OCI-LY7 (cell line): ENCODE data around the gene ZFYVE9. TPM values are rescaled to one million over a fixed set of nuclear protein-coding genes. Genes with fewer than 3 reads are reported as not detected.

Experiments used
- BruUV-seq: library from RNA; stranded (reverse); fragments of 400-500 nt; replicated peaks from 2 replicates; lab custom pipeline; 2021; lab: Mats Ljungman, UMichigan
- CTCF ChIA-PET: fragments of 300-600 bp; sonication (Branson Sonifier 250); formaldehyde crosslinking; loops from one replicate; lab custom pipeline; 2022; ENCODE audit warnings: antibody characterized with exemption; ENCODE audit not compliant: unreplicated experiment; lab: Charles Lee
- POLR2A ChIA-PET: fragments of 300-600 bp; sonication (Branson Sonifier 250); formaldehyde crosslinking; loops from one replicate; lab custom pipeline; 2022; ENCODE audit warnings: antibody characterized with exemption; lab: Charles Lee
- DNase-seq: peaks from one replicate; pipeline ENCODE4 v3.0.0-alpha.2; 2015; ENCODE audit warnings: low spot score
- H2AFZ ChIP-seq: fragments of 200-600 bp; sonication (generic), shearing (Covaris generic); 2 replicates; pipeline ENCODE4 v1.6.1; 2014; ENCODE audit warnings: mild to moderate bottlenecking, antibody characterized with exemption, low read length, moderate library complexity
- H3K27ac ChIP-seq: fragments of 200-600 bp; sonication (generic); 2 replicates; pipeline ENCODE4 v1.5.1; 2014; ENCODE audit warnings: mixed run types, low read depth, mild to moderate bottlenecking, moderate library complexity, low read length, inconsistent platforms; ENCODE audit not compliant: poor library complexity, severe bottlenecking
- H3K36me3 ChIP-seq: fragments of 200-600 bp; sonication (generic); 2 replicates; pipeline ENCODE4 v1.6.1; 2014; ENCODE audit warnings: mild to moderate bottlenecking, antibody characterized with exemption, low read length, moderate library complexity, mixed read lengths; ENCODE audit not compliant: insufficient read depth
- H3K4me1 ChIP-seq: fragments of 200-600 bp; sonication (generic); 2 replicates; pipeline ENCODE4 v1.5.1; 2014; ENCODE audit warnings: mild to moderate bottlenecking, low read length; ENCODE audit not compliant: insufficient read depth, poor library complexity, severe bottlenecking
- H3K4me2 ChIP-seq: fragments of 200-600 bp; sonication (generic); 2 replicates; pipeline ENCODE4 v1.6.1; 2014; ENCODE audit warnings: mild to moderate bottlenecking, low read length
- H3K4me3 ChIP-seq: fragments of 200-600 bp; sonication (generic); 2 replicates; pipeline ENCODE4 v1.5.1; 2014; ENCODE audit warnings: mild to moderate bottlenecking, low read depth, low read length; ENCODE audit not compliant: poor library complexity, severe bottlenecking
- H3K79me2 ChIP-seq: fragments of 200-600 bp; sonication (generic); 2 replicates; pipeline ENCODE4 v1.6.1; 2016; ENCODE audit warnings: low read depth, mild to moderate bottlenecking, low read length, moderate library complexity, mixed read lengths; ENCODE audit not compliant: insufficient read depth
- H3K9me2 ChIP-seq: fragments of 200-600 bp; sonication (generic); 2 replicates; pipeline ENCODE4 v1.6.1; 2016; ENCODE audit warnings: mild to moderate bottlenecking, low read length, mixed read lengths; ENCODE audit not compliant: insufficient read depth
- H3K9me3 ChIP-seq: fragments of 200-600 bp; sonication (generic); 2 replicates; pipeline ENCODE4 v1.6.1; 2014; ENCODE audit warnings: mild to moderate bottlenecking, mixed run types, low read length, mixed read lengths
- H4K20me1 ChIP-seq: fragments of 200-600 bp; sonication (generic); 2 replicates; pipeline ENCODE4 v1.6.1; 2014; ENCODE audit warnings: mild to moderate bottlenecking, antibody characterized with exemption, low read length, moderate library complexity, mixed read lengths; ENCODE audit not compliant: insufficient read depth
- CTCF ChIP-seq: fragments of 200-600 bp; sonication (generic); conservative IDR thresholded peaks from 2 replicates; pipeline ENCODE4 v1.5.1; 2014; ENCODE audit warnings: mild to moderate bottlenecking, antibody characterized with exemption, low read length, moderate library complexity, mixed read lengths
- EZH2phosphoT487 ChIP-seq: fragments of 200-600 bp; sonication (generic); IDR thresholded peaks from 2 replicates; pipeline ENCODE4 v1.6.1; 2018; ENCODE audit warnings: low read depth, borderline replicate concordance, mild to moderate bottlenecking, mixed run types, antibody characterized with exemption, low read length, moderate library complexity, mixed read lengths
- intact Hi-C: fragments of 100-400 bp; cut with micrococcal nuclease; formaldehyde crosslinking; loops from one replicate; pipeline ENCODE4 v1.10.0; 2022; ENCODE audit not compliant: unreplicated experiment
- total RNA-seq, 2 experiments: library from RNA; depleted of rRNA in 1 of 2; stranded (reverse); fragments of >200 nt in 1 of 2; shearing (Covaris generic) in 1 of 2; gene quantifications; 2 replicates each; pipeline ENCODE4 v1.2.3, GENCODE V29; 2014 to 2022

The ZFYVE9 gene
- total RNA-seq, 2 experiments from 2014 or later: 3.7 to 5.6 TPM

GRCh38 chr1:52122384-52122783 is 19.5 kb upstream of the ZFYVE9 start:
- no peaks in the 10 kb centered on the region for H3K79me2 ChIP-seq
- DNase-seq: no peak
- H3K4me1 ChIP-seq: no peaks in the 10 kb centered on the region
- ChIA-PET POLR2A (interaction anchor here (1.0 kb wide), 1 partner anchor 11 kb away, joined by 5 read pairs; no protein-coding TSS in a partner anchor), CTCF (no interaction called here)
- H4K20me1 ChIP-seq: no peaks in the 10 kb centered on the region
- intact Hi-C loops: no loop called here
- no peaks in the 10 kb centered on the region for H3K9me3 ChIP-seq
- no peaks in the 10 kb centered on the region for H3K36me3 ChIP-seq
- H2AFZ ChIP-seq: no peak overlapping the region
- H3K4me3 ChIP-seq: no peak overlapping the region
- no peaks in the 10 kb centered on the region for H3K9me2 ChIP-seq
- no peak overlapping the region for H3K27ac ChIP-seq
- TF ChIP-seq EZH2phosphoT487 (no peak), CTCF (no peak)
- no TSS peak for BruUV-seq
- no peak overlapping the region for H3K4me2 ChIP-seq

DNA sequence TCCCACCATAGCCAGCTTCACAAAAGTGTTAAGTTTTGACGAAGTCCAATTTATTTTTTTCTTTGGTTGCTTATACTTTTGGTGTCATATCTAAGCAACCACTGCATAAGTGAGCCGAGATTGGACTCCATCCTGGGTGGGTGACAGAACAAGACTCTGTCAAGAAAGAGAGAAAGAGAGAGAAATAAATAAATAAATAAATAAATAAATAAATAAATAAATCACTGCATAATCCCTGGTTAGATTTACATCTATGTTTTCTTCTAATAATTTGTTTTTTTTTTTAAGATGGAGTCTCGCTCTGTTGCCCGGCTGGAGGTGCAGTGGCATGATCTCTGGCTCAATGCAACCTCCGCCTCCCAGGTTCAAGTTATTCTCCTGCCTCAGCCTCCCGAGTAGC is 18.3 kb upstream of the ZFYVE9 start:
- POLR2A ChIA-PET: interaction anchor here (0.6 kb wide), 1 partner anchor 430 kb away, joined by 3 read pairs; no protein-coding TSS in a partner anchor
- DNase-seq: no peak
- Histone ChIP-seq H3K27ac (no peak overlapping the region), H3K9me3 (no peaks in the 10 kb centered on the region), H4K20me1 (no peaks in the 10 kb centered on the region), H3K4me3 (no peak overlapping the region), H2AFZ (no peak overlapping the region), H3K4me2 (no peak overlapping the region), H3K9me2 (no peaks in the 10 kb centered on the region), H3K36me3 (no peaks in the 10 kb centered on the region), H3K4me1 (no peaks in the 10 kb centered on the region), H3K79me2 (no peaks in the 10 kb centered on the region)
- BruUV-seq: no TSS peak
- CTCF ChIA-PET: no interaction called here
- intact Hi-C loops: no loop called here
- no peak for TF ChIP-seq CTCF
- no peak for TF ChIP-seq EZH2phosphoT487

DNA sequence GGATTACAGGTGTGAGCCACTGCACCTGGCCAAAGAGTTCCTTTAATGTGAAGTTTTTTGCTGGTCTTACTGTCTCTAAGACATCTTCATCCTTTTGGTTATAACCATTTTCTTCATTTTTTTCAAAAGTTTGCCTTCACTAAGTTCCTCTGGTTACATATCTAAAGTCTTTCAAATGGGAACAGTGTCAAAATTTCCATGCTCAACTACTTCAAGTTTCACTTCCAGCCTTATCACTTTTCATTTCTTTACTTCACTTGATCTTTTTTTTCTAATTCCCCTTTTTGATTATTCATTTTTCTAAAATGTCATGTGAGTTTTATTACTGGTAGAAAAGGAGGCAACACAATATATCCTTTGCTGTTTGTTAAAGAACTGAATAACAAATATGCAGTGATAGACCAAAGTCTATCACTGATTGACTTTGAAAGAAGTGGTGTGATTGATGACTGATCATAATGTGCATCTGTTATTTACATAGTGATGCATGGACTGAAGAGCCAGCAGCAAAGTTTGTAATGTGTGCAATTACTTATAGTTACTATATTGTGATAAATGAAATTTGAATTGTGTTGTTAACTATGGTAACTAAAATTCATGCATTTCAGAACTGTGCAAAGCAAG is 16.0 kb upstream of the ZFYVE9 start:
- intact Hi-C loops: loop anchor here (2.0 to 5.0 kb wide), 2 partner anchors 171 to 561 kb away; no protein-coding TSS in a partner anchor
- Histone ChIP-seq H3K4me1 (no peaks in the 10 kb centered on the region), H3K27ac (no peak overlapping the region), H4K20me1 (no peaks in the 10 kb centered on the region), H3K4me2 (no peak overlapping the region), H3K36me3 (no peaks in the 10 kb centered on the region), H2AFZ (no peak overlapping the region), H3K79me2 (no peaks in the 10 kb centered on the region), H3K9me3 (no peaks in the 10 kb centered on the region), H3K9me2 (no peaks in the 10 kb centered on the region), H3K4me3 (no peak overlapping the region)
- no TSS peak for BruUV-seq
- DNase-seq: no peak
- TF ChIP-seq CTCF: no peak
- no peak for TF ChIP-seq EZH2phosphoT487
- ChIA-PET CTCF (no interaction called here), POLR2A (no interaction called here)
